DMS53 treated with DMSO at 0.1 percent for 48 hours (cell line): ENCODE results near the gene DGKI.

Experiments used
- DNase-seq: peaks from one replicate; lab custom pipeline; 2025; ENCODE audit not compliant: unreplicated experiment; lab: John Stamatoyannopoulos, UW

The DGKI gene

DNA sequence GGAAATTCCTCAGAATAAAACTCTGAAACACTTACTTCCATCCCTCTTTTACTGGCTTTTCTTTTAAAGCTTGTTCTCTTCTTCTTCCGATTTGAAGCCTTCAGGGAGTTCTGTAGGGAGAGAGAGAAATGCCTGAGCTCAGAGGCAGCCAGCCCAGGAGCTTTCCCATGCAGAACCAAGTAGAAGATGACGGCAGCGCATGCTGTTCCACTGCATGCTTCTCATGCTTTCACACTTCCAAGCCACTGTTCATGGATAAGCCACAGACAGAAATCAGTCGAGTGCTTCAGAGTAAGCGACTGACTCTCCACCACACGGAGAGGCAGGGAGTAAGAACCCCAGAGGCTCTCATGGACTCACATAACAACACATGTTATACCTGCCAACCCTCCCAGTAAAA is 237.3 kb downstream of the DGKI start:
- no peak for DNase-seq

DNA sequence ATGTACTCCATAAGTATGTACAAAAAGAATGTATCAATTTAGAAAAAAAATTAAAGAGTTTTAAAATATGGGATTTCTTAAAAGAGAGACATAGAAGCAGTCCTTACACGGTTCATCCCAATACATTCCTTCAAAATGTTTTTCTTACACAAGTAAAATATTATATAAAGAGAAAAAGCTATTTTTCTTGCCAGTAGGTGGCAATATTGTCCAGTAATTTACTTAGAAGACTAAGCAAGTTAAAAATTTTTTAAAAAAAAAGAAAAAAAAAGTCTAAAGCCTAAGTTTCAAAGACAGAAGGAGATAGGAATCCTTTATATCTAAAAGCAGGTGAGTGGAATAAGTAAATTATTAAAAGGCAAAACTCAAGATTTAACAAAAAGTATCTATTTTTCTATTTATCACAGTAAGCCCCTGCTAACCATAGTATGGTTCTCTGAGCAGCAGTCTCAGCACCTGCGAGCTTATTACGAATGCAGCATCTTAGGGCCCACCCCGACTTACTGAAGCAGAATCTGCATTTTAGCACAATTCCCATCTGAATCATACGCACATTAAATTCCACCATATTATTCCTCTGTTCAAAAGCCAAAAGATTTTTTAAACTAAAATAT is 240.6 kb downstream of the DGKI start:
- DNase-seq: peak; percentile 71

DNA sequence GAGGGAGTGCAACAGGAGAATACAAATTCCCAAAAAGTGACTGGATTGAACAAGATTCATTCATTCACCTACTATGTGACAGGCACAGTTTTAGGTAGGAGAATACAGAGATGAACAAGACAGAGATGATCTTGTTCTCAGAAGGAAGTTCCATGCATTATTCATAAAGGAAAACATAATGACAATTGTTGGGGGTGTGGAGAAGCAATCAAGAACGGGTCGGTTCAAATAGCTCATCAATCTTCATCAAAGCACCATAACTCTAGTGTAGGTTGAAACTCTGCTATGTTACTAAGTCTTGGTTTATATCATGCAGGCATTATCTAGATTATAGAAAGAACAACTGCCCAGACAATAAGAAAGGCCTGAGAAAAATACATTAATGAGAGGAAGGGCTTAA is 243.7 kb downstream of the DGKI start:
- no peak for DNase-seq

DNA sequence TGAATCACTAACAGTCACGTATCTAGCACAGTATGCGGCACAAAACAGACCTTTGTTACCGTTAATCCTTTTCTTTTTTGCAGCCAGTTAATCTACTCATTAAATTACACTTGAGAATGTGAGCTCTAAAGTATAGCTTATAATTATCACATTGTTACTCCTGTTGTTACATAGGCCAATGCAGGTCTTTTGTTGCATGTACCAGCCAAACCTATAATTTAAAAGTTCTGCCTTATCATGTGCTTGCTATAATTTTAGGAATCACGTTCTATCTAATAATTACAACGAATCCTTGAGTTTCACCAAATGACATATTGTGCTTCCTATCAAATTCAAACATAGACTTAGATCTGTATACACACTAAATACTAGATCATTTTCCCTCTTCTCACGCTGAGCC is 245.1 kb downstream of the DGKI start:
- DNase-seq: no peak

DNA sequence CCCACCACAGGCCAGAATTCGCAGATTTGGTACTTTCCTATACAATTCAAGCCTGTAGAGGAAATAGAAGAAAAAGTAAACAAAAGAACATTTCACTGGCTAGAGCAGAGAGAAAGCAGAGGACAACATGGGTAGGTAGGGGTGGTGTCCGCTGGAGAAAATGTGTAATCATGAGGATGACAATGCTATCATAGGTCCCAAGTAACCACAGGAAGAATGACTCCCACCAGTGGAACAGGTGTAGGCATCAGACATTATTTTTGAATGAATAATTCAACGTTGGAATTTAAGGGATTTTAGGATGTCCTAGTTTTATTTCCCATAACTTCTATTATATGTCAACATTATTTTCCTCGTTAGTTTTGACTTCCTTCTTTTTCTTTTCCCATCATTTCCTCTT is 248.9 kb downstream of the DGKI start:
- DNase-seq: no peak

DNA sequence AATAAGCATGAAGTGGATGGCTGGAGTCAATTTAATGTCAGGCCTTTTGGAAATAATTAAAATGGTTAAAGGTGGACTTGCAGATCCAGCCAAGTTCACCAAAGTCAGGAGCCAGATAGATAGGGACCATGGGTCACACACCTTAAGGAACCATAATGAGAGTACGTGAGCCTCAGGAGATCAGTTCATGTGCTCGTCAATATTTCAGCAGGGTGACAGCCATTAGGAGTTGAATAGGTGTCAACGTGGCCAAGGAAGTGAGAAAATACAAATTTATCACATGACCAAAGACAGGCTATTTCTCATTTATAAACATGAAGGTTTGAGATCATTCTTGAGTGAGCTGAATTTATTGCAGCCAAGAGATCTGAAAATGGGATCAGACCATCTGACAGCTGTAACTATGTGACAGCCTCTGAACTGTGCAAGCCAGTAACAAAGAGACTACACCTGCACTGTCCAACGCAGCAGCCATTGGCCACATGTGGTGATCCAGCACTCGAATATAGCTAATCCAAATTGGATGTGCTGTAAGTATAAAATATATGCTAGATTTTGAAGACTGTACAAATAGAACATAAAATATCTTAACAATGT is 253.6 kb downstream of the DGKI start:
- no peak for DNase-seq

DNA sequence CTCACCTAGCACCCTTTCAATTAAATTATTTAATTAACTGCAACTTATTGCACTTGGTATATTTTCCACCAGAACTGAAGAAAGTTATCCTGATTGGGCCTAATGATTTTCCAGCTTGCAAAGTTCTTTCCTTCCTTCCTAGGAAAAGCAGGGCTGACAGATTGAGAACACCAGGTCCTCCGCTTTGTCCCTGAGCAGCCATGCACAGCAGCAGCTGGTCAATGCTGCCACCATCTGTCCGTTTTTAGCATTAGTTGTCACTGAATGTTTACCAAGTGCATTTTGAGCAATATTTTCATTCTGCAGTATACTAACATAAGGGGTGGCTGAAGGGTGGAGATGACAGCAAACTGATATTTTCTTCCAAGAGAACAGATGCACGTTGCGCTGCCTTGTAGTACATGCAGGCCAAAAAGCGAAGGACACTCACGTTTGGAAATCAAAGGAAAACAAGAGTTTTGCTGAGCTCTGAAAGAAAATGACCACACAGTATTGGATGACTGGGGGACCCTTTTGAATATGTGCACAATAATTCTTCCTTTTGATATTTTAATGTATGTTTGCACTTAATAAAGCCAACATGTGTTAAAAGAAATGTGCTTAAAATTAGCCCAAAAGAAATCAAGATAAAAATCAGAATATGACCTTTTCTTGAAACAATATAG is 254.4 kb downstream of the DGKI start:
- DNase-seq: peak; percentile 88

DNA sequence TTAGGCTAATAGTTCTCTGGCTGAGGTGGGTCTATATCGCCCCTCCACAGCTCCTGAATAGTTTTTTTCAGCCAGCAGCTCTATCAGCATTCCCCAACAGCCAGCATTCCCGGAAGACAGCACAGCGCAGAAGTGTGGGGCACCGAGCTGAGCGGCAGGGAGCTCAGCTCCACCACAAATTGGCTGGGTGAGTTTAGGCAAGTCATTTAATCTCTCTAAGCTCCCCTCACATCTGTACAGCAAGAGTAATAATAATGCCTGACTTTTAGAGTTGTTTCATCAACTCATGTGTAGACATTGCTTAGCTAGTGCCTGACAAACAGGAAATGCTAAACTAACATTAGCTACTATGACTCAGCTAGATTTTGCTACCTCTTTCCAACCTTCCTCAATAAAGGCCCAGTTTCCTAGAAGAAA is 255.3 kb downstream of the DGKI start:
- peak; percentile 62 for DNase-seq

DNA sequence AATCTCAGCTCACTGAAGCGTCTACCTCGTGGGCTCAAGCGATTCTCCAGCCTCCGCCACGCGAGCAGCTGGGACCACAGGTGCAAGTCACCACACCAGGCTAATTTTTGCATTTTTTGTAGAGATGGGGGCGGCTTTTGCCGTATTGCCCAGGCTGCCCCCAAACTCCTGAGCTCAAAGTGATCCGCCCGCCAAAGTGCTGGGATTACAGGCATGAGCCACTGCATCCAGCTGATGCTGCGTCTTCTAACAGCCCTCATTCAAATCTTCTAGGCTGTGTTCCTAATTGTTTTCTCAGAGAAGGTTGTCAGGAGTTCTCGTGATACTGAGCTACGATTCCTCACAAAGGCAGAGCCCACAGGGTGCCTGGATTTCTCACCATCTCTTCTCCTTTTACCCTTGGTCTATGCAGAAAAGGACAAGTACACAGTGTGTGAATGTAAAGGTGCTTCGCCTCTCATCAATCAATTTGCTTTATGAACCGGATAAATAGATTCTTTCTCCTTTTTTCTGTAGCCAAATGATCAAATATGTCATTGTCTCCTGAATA is 255.9 kb downstream of the DGKI start:
- DNase-seq: no peak

DNA sequence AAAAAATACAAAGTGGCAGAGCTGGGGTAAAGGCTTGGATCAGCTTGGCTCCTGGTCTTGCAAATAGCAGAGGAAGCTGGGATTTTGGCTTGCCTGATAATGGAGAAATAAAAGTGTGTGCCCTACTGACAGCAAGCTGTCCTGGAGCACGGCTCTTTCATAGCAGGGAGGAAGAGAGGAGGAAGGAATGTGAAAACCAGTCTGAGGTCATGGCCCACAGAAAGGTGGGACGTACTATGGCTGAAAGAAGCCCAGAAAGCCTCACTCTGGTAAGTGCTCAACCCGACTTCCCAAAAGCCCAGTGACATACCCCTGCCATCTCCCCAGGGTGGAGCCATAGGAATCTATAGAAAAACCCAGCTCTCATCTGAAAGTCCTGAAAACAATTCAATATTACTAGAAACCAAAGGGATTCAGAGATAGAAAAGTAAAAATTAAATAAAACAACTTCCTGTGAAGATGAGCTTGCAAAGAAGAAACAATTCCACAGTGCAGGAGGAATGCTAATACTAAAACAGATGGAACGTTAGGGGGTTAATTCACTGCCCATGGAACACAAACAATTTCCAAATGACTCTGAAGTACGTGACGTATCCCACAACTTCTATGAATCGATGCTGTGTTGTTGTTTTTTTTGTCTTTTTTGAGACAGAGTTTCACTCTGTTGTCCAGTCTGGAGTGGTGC is 256.6 kb downstream of the DGKI start:
- DNase-seq: no peak

DNA sequence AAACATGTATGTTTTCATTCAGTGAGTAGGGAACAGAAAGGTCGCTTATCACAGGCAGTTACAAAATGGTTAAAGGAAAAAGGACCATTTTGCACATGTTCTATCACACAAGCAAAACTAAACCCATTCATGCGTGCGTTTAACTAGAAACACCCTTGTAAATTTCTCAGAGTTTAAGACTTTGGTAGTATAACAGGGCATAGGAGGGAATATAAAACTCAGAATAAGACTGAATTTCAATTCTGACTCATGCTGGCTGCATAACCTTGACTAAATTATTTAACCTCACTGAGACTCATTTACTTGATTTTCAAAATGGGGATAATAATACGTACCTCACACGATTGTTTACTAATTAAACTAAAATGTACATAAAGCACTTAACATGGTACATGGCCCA is 259.4 kb downstream of the DGKI start:
- no peak for DNase-seq

DNA sequence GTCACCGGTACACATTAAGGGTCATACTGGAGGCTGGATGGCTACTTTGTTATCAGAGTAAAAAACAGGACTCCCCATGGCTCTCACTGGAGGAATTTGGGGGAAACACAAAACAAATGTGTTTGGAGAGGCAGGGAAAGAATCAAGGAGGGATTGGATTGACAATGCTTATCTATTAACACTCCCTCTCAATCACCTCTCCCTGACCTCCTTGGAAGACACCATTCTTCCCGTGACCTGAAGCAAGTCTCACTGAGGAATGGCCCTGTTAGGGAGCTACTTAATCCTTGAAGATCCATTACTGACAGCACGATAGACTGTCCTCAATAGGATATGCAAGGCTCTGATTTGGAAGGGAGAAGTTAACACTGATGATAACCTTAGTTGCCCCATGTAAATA is 261.2 kb downstream of the DGKI start:
- no peak for DNase-seq

DNA sequence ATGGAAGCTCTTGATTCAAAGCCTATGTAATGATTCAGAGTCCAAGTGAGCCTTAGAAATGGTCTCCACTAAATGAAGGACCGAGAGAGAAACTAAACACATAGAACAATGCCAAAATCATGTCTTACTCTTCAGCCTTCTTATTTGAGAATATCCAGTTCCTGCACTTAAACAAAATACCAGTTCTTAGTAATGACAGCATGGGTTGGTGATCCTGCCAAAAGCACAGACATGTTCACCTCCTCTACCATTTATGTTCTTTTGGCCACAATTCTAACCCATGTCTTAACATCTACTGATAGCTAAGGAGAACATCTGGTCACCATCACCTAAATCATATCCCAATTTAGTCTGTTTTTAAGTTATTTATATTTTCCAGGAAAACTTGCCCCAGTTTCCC is 263.6 kb downstream of the DGKI start:
- peak; percentile 11 for DNase-seq

DNA sequence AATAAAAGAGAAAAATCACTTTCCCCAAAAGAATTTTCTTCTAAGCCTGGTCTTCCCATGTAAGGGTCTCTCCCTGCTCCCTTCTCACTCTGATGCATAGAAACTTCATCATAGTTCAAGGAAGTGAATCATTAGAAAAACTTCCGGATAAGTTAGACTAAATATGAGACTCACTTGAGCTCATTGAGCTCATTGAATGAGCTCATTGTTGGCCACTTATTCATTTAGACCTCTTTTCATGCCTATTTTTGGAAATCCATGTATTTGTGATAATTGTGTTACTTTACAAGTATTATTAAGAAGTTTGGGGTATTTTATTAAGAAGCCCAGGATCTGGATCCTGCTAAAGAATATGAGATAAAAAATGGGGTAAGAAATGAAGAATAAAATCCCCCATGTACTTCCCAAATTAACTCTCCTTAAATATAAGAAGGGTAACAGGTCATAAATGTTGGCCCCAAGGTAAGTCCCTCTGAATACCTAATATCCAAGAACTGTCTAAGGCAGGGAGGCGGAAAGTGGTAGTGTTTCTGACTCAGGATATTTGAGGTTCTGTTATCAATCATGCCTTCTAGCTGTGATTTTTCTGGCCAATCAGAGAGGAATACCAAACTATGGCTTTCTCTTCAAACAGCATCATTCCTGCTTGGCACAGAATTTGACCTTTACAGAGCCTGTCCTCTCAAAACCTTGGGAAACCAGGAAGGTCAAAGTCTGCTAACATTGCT is 266.7 kb downstream of the DGKI start:
- DNase-seq: peak; percentile 24

DNA sequence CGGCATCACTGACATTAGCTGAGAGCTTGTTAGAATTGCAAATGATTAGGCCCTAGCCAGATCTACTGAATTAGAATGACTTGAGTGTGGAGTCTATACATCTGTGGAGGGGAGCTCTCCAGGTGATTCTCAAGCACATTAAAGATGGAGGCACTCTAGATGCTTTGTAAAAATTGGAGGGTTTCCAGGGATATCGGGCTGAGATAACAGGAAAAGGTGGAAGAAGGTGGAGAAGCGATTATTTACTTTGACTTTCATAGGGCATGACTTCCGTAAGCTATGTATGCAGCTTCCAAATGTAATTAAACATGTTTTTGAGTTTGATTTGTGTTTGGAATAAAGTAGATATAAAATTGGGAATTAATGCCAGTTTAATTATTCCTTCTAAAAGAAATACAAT is 268.2 kb downstream of the DGKI start:
- DNase-seq: no peak

DNA sequence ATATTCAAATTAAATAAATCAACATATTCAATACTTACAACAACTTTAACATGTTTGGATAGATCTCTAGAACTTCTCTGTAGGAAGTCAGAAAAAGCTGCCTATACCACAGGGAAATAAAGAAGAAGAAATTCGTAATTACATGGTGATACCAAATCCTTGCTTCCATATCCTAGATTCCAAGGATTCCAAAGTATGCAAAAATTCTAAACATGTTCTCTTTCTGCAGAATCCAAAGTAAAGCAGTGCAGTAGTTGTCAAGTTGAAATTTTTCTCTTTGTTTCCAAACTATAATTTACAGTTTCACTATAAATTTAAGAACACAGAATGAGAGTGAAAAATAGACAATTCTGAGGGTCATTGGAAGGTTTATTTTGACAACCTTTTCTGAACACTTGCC is 269.6 kb downstream of the DGKI start:
- DNase-seq: no peak

DNA sequence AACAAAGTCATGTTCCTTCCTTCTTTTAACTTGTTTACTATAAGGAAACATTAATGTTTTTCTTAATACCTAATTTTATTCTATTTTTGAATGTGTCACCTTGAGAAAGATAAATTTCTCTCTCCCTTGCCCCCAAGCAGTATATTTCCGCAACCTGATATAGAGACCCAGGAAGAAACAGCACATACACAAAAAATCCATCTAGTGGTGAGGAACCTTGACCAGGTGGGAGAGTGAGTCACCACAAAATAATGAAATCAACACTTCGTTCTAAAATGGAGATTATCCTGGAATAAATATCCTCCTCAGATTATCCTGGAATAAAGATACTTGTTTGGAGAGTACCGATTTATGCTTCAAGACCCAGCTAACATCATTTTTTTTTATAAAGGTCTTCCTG is 270.3 kb downstream of the DGKI start:
- no peak for DNase-seq

DNA sequence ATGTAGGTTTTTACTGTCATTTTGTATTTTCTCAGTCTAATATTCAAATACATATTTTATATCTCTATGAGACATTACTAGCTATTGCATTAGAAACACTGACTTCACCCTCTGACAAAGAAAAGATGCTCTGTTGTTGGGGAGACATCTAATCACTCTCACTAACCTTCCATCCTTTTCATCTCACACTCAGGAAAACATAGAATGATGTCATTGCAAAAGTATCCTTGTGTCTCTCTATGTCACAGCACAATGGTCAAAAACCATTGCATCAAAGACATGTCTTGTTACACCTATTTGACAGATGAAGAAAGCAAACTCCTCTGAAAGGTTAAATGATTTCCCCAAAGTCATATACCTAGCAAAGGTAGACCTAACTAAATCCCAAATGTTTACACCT is 272.0 kb downstream of the DGKI start:
- DNase-seq: no peak

DNA sequence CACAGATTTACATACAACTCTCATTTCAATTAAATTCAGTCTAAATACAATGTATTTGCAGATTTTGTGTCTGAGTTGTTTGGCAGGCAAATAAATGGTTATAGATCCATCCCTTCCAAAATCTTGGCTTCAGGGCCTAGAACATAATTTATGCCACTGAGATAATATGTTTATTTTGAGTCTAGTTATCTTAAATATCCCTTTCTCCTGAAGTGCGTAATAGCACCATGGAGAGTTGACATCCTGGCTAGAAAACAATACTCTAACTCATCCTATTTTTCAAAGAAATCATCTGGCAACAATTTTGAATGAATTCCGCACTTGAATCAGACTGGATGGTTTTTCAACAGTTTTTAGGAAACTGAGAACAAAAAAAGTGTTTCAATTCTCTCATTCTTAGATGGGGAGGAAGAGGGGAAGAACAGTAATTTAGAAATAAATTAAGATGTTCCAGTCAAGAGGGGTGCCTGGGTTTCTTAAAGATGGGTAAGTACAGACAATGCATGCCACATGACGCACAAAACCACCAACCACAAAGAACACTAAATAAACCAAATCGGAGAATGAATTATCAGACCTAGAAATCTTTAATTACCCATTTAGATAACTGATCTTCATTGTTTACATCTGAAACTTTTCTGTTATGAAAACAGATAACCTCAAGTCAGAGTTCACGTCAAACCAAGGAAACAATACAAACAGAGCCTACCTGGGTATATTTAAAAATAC is 274.6 kb downstream of the DGKI start:
- no peak for DNase-seq

DNA sequence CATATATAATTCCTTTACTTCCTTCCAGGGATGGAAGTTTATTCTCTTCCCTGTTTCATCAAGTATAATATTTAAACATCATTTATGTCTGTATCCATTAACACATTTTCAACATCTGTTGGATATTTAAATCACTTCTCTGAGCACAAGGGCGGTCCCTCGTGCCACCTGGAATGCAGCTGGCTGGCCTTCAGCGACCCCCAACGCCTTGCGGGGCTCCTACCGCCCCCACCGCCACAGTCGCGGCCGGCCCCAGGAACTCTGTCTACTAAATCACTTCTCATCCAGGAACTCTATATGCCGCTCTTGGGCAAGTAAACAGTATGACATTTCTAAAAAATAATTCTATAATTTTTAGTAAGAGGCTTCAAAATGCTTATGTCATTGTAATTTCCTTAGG is 282.1 kb downstream of the DGKI start:
- no peak for DNase-seq

DNA sequence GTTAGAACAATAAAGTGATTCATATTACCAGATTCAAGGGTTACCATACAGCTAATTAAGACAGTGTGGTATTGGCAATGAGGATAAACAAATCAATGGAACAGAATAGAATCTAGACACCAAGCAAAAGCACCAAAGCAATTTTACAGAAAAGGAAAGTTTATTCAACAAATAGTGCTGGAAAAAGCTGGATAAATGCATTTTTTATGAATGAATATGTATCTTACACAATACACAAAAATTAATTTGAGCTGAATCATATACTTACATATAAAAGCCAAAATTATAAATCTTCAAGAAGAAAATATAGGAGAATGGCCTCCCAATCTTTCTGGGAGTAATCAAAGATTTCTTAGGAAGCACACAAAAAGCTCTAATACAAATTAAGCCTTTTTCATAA is 282.8 kb downstream of the DGKI start:
- no peak for DNase-seq
